H9 (cell line): ENCODE measurements around the gene DCTN3. TPM values are rescaled to one million over a fixed set of nuclear protein-coding genes. Genes with fewer than 3 reads are reported as not detected.

Experiments
- DNase-seq: peaks from one replicate; pipeline ENCODE4 v3.0.0-alpha.2; 2017
- H2AFZ ChIP-seq: one replicate; pipeline ENCODE4 v1.6.1; 2013; ENCODE audit warnings: mild to moderate bottlenecking, low read length, control low read depth, moderate library complexity
- H2AK5ac ChIP-seq: 2 replicates; pipeline ENCODE4 v1.6.1; 2013; ENCODE audit warnings: low read length, control low read depth, mixed read lengths; ENCODE audit not compliant: insufficient read length
- H2BK120ac ChIP-seq: one replicate; pipeline ENCODE4 v1.6.1; 2013; ENCODE audit warnings: low read depth, mild to moderate bottlenecking, low read length, control low read depth, inconsistent platforms; ENCODE audit not compliant: poor library complexity, severe bottlenecking
- H2BK12ac ChIP-seq: 2 replicates; pipeline ENCODE4 v1.6.1; 2013; ENCODE audit warnings: low read length, control low read depth, mixed read lengths, low read depth; ENCODE audit not compliant: insufficient read length
- H2BK15ac ChIP-seq: 2 replicates; pipeline ENCODE4 v1.6.1; 2013; ENCODE audit warnings: low read depth, low read length, control low read depth
- H2BK20ac ChIP-seq: one replicate; pipeline ENCODE4 v1.6.1; 2013; ENCODE audit warnings: low read depth, mild to moderate bottlenecking, low read length, control low read depth, inconsistent platforms; ENCODE audit not compliant: poor library complexity, severe bottlenecking
- H2BK5ac ChIP-seq: 2 replicates; pipeline ENCODE4 v1.6.1; 2013; ENCODE audit warnings: low read length, control low read depth, mixed read lengths; ENCODE audit not compliant: insufficient read length
- H3K14ac ChIP-seq: 2 replicates; pipeline ENCODE4 v1.6.1; 2013; ENCODE audit warnings: low read length, control low read depth; ENCODE audit not compliant: insufficient read depth
- H3K18ac ChIP-seq: 2 replicates; pipeline ENCODE4 v1.6.1; 2013; ENCODE audit warnings: low read depth, mild to moderate bottlenecking, mixed read lengths, low read length, control low read depth; ENCODE audit not compliant: insufficient read length
- H3K23ac ChIP-seq: 2 replicates; pipeline ENCODE4 v1.6.1; 2013; ENCODE audit warnings: low read length, control low read depth, mixed read lengths, low read depth; ENCODE audit not compliant: insufficient read length
- H3K23me2 ChIP-seq: 2 replicates; pipeline ENCODE4 v1.6.1; 2013; ENCODE audit warnings: low read depth, mild to moderate bottlenecking, mixed read lengths, low read length, control low read depth; ENCODE audit not compliant: insufficient read length, poor library complexity, severe bottlenecking
- H3K27ac ChIP-seq: 2 replicates; pipeline ENCODE4 v1.5.1; 2013; ENCODE audit warnings: low read length, control low read depth, mixed read lengths, low read depth; ENCODE audit not compliant: insufficient read length
- H3K27me3 ChIP-seq: 2 replicates; pipeline ENCODE4 v1.6.1; 2013; ENCODE audit warnings: low read length, control low read depth, inconsistent platforms; ENCODE audit not compliant: insufficient read depth
- H3K4ac ChIP-seq: 2 replicates; pipeline ENCODE4 v1.6.1; 2013; ENCODE audit warnings: low read depth, mild to moderate bottlenecking, control low read depth, inconsistent platforms, low read length, moderate library complexity
- H3K4me1 ChIP-seq: 2 replicates; pipeline ENCODE4 v1.6.1; 2013; ENCODE audit warnings: low read length, control low read depth, inconsistent platforms; ENCODE audit not compliant: insufficient read depth
- H3K4me2 ChIP-seq: 2 replicates; pipeline ENCODE4 v1.6.1; 2013; ENCODE audit warnings: low read length, control low read depth, mixed read lengths; ENCODE audit not compliant: insufficient read length, insufficient read depth
- H3K56ac ChIP-seq: 2 replicates; pipeline ENCODE4 v1.6.1; 2013; ENCODE audit warnings: low read depth, mild to moderate bottlenecking, mixed read lengths, low read length, control low read depth; ENCODE audit not compliant: insufficient read length
- H3K79me1 ChIP-seq: 2 replicates; pipeline ENCODE4 v1.6.1; 2013; ENCODE audit warnings: low read depth, mild to moderate bottlenecking, moderate library complexity, low read length, control low read depth, inconsistent platforms; ENCODE audit not compliant: insufficient read depth, poor library complexity, severe bottlenecking
- H3K79me2 ChIP-seq: 2 replicates; pipeline ENCODE4 v1.6.1; 2013; ENCODE audit warnings: low read length, control low read depth, inconsistent platforms; ENCODE audit not compliant: insufficient read depth
- H3K9ac ChIP-seq: 2 replicates; pipeline ENCODE4 v1.6.1; 2013; ENCODE audit warnings: low read length, control low read depth, mixed read lengths; ENCODE audit not compliant: insufficient read length; ENCODE audit errors: extremely low read depth
- H3K9me3 ChIP-seq: one replicate; pipeline ENCODE4 v1.6.1; 2013; ENCODE audit warnings: low read depth, low read length, inconsistent platforms; ENCODE audit not compliant: control insufficient read depth
- H3T11ph ChIP-seq: one replicate; pipeline ENCODE4 v1.6.1; 2013; ENCODE audit warnings: mild to moderate bottlenecking, low read length, control low read depth, inconsistent platforms
- H4K20me1 ChIP-seq: one replicate; pipeline ENCODE4 v1.6.1; 2013; ENCODE audit not compliant: control insufficient read depth, insufficient read length, insufficient read depth
- H4K5ac ChIP-seq: 2 replicates; pipeline ENCODE4 v1.6.1; 2013; ENCODE audit warnings: low read depth, mild to moderate bottlenecking, mixed read lengths, low read length, control low read depth; ENCODE audit not compliant: insufficient read length
- H4K8ac ChIP-seq: replicated peaks from 2 replicates; pipeline ENCODE4 v1.6.1; 2013; ENCODE audit warnings: low read length, control low read depth, mixed read lengths, low read depth; ENCODE audit not compliant: insufficient read length
- H4K91ac ChIP-seq: 2 replicates; pipeline ENCODE4 v1.6.1; 2013; ENCODE audit warnings: low read depth, mild to moderate bottlenecking, moderate library complexity, mixed read lengths, low read length, control low read depth; ENCODE audit not compliant: insufficient read length
- H3K27ac Mint-ChIP-seq, 3 experiments: 2 replicates in 2 of 3; 3 replicates in 1 of 3; pipeline ENCODE4 v1.8.0; 2020 to 2021; ENCODE audit warnings: mixed read lengths in 3 of 3, mild to moderate bottlenecking in 1 of 3, moderate library complexity in 1 of 3
- H3K27me3 Mint-ChIP-seq: 2 replicates; pipeline ENCODE4 v1.8.0; 2021; ENCODE audit warnings: low read depth, mild to moderate bottlenecking, moderate library complexity, mixed read lengths
- H3K36me3 Mint-ChIP-seq, 3 experiments: 2 replicates in 2 of 3; 3 replicates in 1 of 3; pipeline ENCODE4 v1.8.0; 2020 to 2021; ENCODE audit warnings: low read depth in 3 of 3, mixed read lengths in 3 of 3; ENCODE audit not compliant: insufficient read depth in 1 of 3
- H3K4me1 Mint-ChIP-seq, 2 experiments: 2 replicates each; pipeline ENCODE4 v1.8.0; 2020; ENCODE audit warnings: mixed read lengths in 2 of 2
- H3K4me3 Mint-ChIP-seq, 2 experiments: 2 replicates in 1 of 2; 3 replicates in 1 of 2; pipeline ENCODE4 v1.8.0; 2020 to 2021; ENCODE audit warnings: mild to moderate bottlenecking in 2 of 2, mixed read lengths in 2 of 2, moderate library complexity in 1 of 2
- H3K9me3 Mint-ChIP-seq, 2 experiments: 2 replicates in 1 of 2; 3 replicates in 1 of 2; pipeline ENCODE4 v1.8.0; 2020; ENCODE audit warnings: mild to moderate bottlenecking in 2 of 2, mixed read lengths in 2 of 2, moderate library complexity in 1 of 2
- CTCF ChIP-seq: fragments of 200-600 bp; sonication (generic); conservative IDR thresholded peaks from 3 replicates; pipeline ENCODE4 v1.8.0; 2021; ENCODE audit warnings: antibody characterized with exemption, mild to moderate bottlenecking
- WGBS: extraction: QIAGEN DNeasy Blood & Tissue Kit; methylation state at CpG from one replicate; pipeline ENCODE4 v1.1.7; 2013; ENCODE audit warnings: missing lambda C conversion rate, low lambda C conversion rate, mixed read lengths; ENCODE audit not compliant: insufficient read length; ENCODE audit errors: extremely low coverage; 5-methylcytosine and 5-hydroxymethylcytosine counted together
- total RNA-seq: library from RNA; stranded (reverse); gene quantifications from 2 replicates; pipeline ENCODE4 v1.2.1, GENCODE V29; 2021

DCTN3 gene
- total RNA-seq, 1 experiment from 2014 or later = 40.0 TPM

- Histone ChIP-seq H3K79me2 (no peaks in the 10 kb centered on the region), H3K23me2 (no peaks in the 10 kb centered on the region), H4K5ac (no peak overlapping the region), H2BK12ac (no peak overlapping the region), H3K14ac (no peak overlapping the region), H4K8ac (no peak overlapping the region), H4K91ac (no peak overlapping the region), H3K27me3 (no peaks in the 10 kb centered on the region), H3K4me1 (no peaks in the 10 kb centered on the region; the same call in 1 of the 2 replicates), H3K4me2 (no peak overlapping the region), H3K18ac (no peak overlapping the region), H2BK5ac (no peak overlapping the region), H3K79me1 (no peaks in the 10 kb centered on the region), H3K56ac (no peak overlapping the region), H2BK20ac (no peak overlapping the region), H3K9me3 (no peaks in the 10 kb centered on the region), H3K27ac (no peak overlapping the region), H3T11ph (no peak overlapping the region), H2BK120ac (no peak overlapping the region), H3K4ac (no peak overlapping the region), H2AK5ac (no peak overlapping the region), H3K9ac (no peak overlapping the region), H3K23ac (no peak overlapping the region), H2BK15ac (no peak overlapping the region), H2AFZ (no peak overlapping the region), H4K20me1 (peaks cover 4% of the 10 kb centered on the region)
- Mint-ChIP-seq H3K36me3 (no peaks in the 10 kb centered on the region), H3K27ac (no peak overlapping the region), H3K4me1 (peaks cover 19 to 43% of the 10 kb centered on the region in 2 experiments), H3K4me3 (no peak overlapping the region; a peak in 1 of 5 replicates), H3K9me3 (no peaks in the 10 kb centered on the region), H3K27me3 (peaks cover 34% of the 10 kb centered on the region)
- no CpG with 5 or more reads among the region's 12 CpGs for WGBS
- no peak for DNase-seq
- TF ChIP-seq CTCF = no peak
Measured at GRCh38 chr9:34568774-34569173, 51.5 kb downstream of the DCTN3 start.
